Keratinocyte (primary cell): Measurements from ENCODE around the gene GRK5. TPM values are rescaled to one million over a fixed set of nuclear protein-coding genes. Genes with fewer than 3 reads are reported as not detected.

Experiments
- DNase-seq: peaks from one replicate; pipeline ENCODE4 v3.0.0-alpha.2; 2011; ENCODE audit warnings: low read depth, missing footprints, low spot score
- FAIRE-seq: peaks from 2 replicates; lab custom pipeline; 2011; peaks lifted over from hg19 to GRCh38; lab: Jason Lieb, UNC
- H2AFZ ChIP-seq: 2 replicates; pipeline ENCODE4 v1.6.0; 2012; ENCODE audit warnings: low read length, control low read depth, inconsistent platforms; ENCODE audit not compliant: control insufficient read depth
- H3K27ac ChIP-seq: 2 replicates; pipeline ENCODE4 v1.5.1; 2011; ENCODE audit warnings: low read length; ENCODE audit not compliant: control insufficient read depth, insufficient read depth
- H3K27me3 ChIP-seq: 3 replicates; pipeline ENCODE4 v1.6.0; 2011; ENCODE audit warnings: low read length; ENCODE audit not compliant: control insufficient read depth, insufficient read depth; ENCODE audit errors: extremely low read depth
- H3K36me3 ChIP-seq, 2 experiments: 2 replicates in 1 of 2; 3 replicates in 1 of 2; pipeline ENCODE4 v1.5.1; 2011; ENCODE audit warnings: low read length in 2 of 2, mild to moderate bottlenecking in 1 of 2; ENCODE audit not compliant: control insufficient read depth in 2 of 2, insufficient read depth in 2 of 2; ENCODE audit errors: extremely low read depth in 1 of 2
- H3K4me1 ChIP-seq: 3 replicates; pipeline ENCODE4 v1.5.1; 2011; ENCODE audit warnings: low read length; ENCODE audit not compliant: control insufficient read depth, insufficient read depth; ENCODE audit errors: extremely low read depth
- H3K4me2 ChIP-seq: 3 replicates; pipeline ENCODE4 v1.6.0; 2011; ENCODE audit warnings: low read depth, low read length; ENCODE audit not compliant: control insufficient read depth, insufficient read depth; ENCODE audit errors: extremely low read depth
- H3K4me3 ChIP-seq, 3 experiments: fragments of 200-600 bp in 1 of 3; sonication (generic) in 1 of 3; 2 replicates in 2 of 3; 3 replicates in 1 of 3; pipeline ENCODE4 v1.5.1; 2011 to 2016; ENCODE audit warnings: low read length in 3 of 3, mild to moderate bottlenecking in 3 of 3, control low read depth in 2 of 3, inconsistent platforms in 1 of 3, low read depth in 1 of 3, mixed read lengths in 1 of 3, mixed run types in 1 of 3, moderate library complexity in 1 of 3; ENCODE audit not compliant: control insufficient read depth in 2 of 3, insufficient read depth in 2 of 3; ENCODE audit errors: extremely low read depth in 1 of 3
- H3K79me2 ChIP-seq: 2 replicates; pipeline ENCODE4 v1.6.0; 2012; ENCODE audit warnings: low read length; ENCODE audit not compliant: control insufficient read depth, insufficient read depth
- H3K9ac ChIP-seq: 3 replicates; pipeline ENCODE4 v1.6.0; 2011; ENCODE audit warnings: low read length; ENCODE audit not compliant: control insufficient read depth, insufficient read depth; ENCODE audit errors: extremely low read depth
- H3K9me1 ChIP-seq: 3 replicates; pipeline ENCODE4 v1.6.0; 2011; ENCODE audit warnings: low read length; ENCODE audit not compliant: control insufficient read depth, insufficient read depth; ENCODE audit errors: extremely low read depth
- H3K9me3 ChIP-seq: 2 replicates; pipeline ENCODE4 v1.5.1; 2012; ENCODE audit warnings: low read depth, low read length; ENCODE audit not compliant: control insufficient read depth
- H4K20me1 ChIP-seq: 3 replicates; pipeline ENCODE4 v1.6.0; 2011; ENCODE audit warnings: low read length; ENCODE audit not compliant: control insufficient read depth, insufficient read depth; ENCODE audit errors: extremely low read depth
- EZH2 ChIP-seq: IDR thresholded peaks from one replicate; pipeline ENCODE4 v1.6.1; 2012; ENCODE audit warnings: inconsistent platforms, mild to moderate bottlenecking, low read length, moderate library complexity
- dilution Hi-C: fragments of 300-500 bp; cut with MboI; formaldehyde crosslinking; loops from one replicate; pipeline ENCODE4 v1.7.0; 2020; ENCODE audit warnings: low sequenced_read_pairs; ENCODE audit not compliant: extremely low pct_ligation_motif_present
- polyA plus RNA-seq, 5 experiments: library from polyadenylated mRNA; depleted of rRNA in 3 of 5; stranded (reverse) in 3 of 5; stranded (forward) in 1 of 5; unstranded in 1 of 5; fragments of >200 nt; gene quantifications; 1 replicate in 1 of 5; 2 replicates in 3 of 5; 3 replicates in 1 of 5; pipeline versions ENCODE4 v1.2.1 to v1.2.3, GENCODE V29; 2011 to 2012; ENCODE audit warnings: missing spikeins in 2 of 5, low read depth in 1 of 5, low replicate concordance in 1 of 5
- TF ChIP-seq, protein P1 (sequence below), 3 experiments: IDR thresholded peaks in 1 of 3; conservative IDR thresholded peaks in 1 of 3; optimal IDR thresholded peaks in 1 of 3; 2 replicates in 2 of 3; 3 replicates in 1 of 3; pipeline versions ENCODE3 to v1.5.1; 2011; ENCODE audit warnings: low read length in 3 of 3, mild to moderate bottlenecking in 3 of 3, moderate library complexity in 2 of 3, control low read depth in 1 of 3, inconsistent platforms in 1 of 3; ENCODE audit not compliant: insufficient read depth in 2 of 3; ENCODE audit errors: extremely low read depth in 1 of 3

Gene GRK5
- polyA plus RNA-seq, 1 donor (not counting 4 experiments of a cell fraction or from before 2014, with no cell fraction given) = 7.6 TPM

DNA sequence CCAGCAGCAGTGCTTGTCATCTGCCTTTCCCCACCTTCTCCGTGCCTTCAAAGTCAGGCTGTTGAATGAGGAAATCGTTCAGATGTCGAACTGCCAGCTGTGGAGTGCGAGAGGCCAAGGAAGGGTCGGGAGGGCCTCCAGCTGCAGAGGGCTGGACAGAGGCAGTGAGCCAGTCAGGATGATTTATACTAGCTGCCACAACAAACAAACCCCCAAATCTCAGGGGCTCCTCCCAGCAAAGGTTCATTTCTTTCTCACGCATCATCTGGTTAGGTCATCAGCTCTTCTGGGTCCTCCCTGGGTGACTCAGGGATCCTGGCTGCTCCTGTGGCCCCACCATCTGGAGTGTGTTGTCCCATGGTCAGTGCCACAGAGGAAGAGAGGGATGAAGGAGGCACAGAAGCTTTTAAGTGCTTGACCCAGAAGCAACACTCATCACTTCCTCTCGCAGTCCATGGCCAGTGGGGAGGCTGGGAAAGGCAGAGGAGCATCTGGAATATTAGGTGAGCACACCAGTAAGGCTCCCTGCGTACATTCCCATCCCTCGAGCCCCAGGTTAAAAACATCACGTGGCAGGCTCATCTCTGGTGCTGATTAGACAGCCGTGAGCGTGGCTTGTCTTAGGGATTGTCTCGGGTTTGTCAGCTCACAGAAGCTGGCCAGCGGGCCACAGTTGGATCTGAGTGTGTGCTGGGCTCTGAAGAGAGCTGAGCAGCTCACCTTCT is 194.5 kb downstream of the GRK5 start:
- Histone ChIP-seq H4K20me1 (no peaks in the 10 kb centered on the region), H3K36me3 (peaks cover 0 to 3% of the 10 kb centered on the region in 2 experiments), H3K79me2 (no peaks in the 10 kb centered on the region), H3K27ac (no peak overlapping the region), H2AFZ (no peak overlapping the region), H3K4me3 (no peak overlapping the region), H3K9me1 (no peaks in the 10 kb centered on the region), H3K4me2 (no peak overlapping the region), H3K27me3 (no peaks in the 10 kb centered on the region), H3K9me3 (no peaks in the 10 kb centered on the region), H3K4me1 (peaks cover 7% of the 10 kb centered on the region), H3K9ac (no peak overlapping the region)
- TF ChIP-seq, protein P1, sequence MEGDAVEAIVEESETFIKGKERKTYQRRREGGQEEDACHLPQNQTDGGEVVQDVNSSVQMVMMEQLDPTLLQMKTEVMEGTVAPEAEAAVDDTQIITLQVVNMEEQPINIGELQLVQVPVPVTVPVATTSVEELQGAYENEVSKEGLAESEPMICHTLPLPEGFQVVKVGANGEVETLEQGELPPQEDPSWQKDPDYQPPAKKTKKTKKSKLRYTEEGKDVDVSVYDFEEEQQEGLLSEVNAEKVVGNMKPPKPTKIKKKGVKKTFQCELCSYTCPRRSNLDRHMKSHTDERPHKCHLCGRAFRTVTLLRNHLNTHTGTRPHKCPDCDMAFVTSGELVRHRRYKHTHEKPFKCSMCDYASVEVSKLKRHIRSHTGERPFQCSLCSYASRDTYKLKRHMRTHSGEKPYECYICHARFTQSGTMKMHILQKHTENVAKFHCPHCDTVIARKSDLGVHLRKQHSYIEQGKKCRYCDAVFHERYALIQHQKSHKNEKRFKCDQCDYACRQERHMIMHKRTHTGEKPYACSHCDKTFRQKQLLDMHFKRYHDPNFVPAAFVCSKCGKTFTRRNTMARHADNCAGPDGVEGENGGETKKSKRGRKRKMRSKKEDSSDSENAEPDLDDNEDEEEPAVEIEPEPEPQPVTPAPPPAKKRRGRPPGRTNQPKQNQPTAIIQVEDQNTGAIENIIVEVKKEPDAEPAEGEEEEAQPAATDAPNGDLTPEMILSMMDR (optimal IDR thresholded peaks at IDR 0.05 in 1 of 3, IDR thresholded peaks at IDR 0.05 in 1 of 3, conservative IDR thresholded peaks at IDR 0.05 in 1 of 3; ENCODE audit: extremely low read depth in 1 of 3, insufficient read depth in 2 of 3, low read length in 3 of 3) = no peak
- no peak for TF ChIP-seq EZH2
- DNase-seq (no peak), FAIRE-seq (peak; percentile 41)
- dilution Hi-C loops = loop anchor here (25.0 kb wide), 1 partner anchor 190 kb away; the partner anchor contains the start of gene GRK5

DNA sequence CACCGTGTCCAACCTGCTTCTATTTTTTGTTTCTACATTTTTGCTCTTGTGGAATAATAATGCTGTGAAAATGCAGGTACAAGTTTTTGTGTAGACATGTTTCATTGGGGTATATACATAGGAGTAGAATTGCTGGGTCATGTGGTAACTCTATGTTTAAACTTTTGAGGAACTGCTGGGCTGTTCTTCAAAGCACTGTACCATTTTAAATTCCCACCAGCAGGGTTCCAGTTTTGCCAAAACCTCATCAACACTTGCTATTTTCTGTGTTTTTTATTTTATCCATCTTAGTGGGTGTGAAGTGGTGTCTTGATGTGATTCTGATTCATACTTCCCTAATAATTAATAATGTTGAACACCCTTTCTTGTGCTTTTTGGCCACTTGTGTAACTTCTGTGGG is 196.6 kb downstream of the GRK5 start:
- dilution Hi-C loops = loop anchor here (25.0 kb wide), 1 partner anchor 192 kb away; the partner anchor contains the start of gene GRK5
- no peaks in the 10 kb centered on the region for H3K79me2 ChIP-seq
- TF ChIP-seq, protein P1 (optimal IDR thresholded peaks at IDR 0.05 in 1 of 3, IDR thresholded peaks at IDR 0.05 in 1 of 3, conservative IDR thresholded peaks at IDR 0.05 in 1 of 3; ENCODE audit: extremely low read depth in 1 of 3, insufficient read depth in 2 of 3, low read length in 3 of 3) = no peak
- TF ChIP-seq EZH2 = no peak
- H3K9me3 ChIP-seq = no peaks in the 10 kb centered on the region
- H2AFZ ChIP-seq = no peak overlapping the region
- H3K4me1 ChIP-seq = peaks cover 7% of the 10 kb centered on the region
- H3K4me2 ChIP-seq = no peak overlapping the region
- H3K36me3 ChIP-seq = peaks cover 0 to 1% of the 10 kb centered on the region in 2 experiments
- H4K20me1 ChIP-seq = no peaks in the 10 kb centered on the region
- no peaks in the 10 kb centered on the region for H3K27me3 ChIP-seq
- DNase-seq (no peak), FAIRE-seq (no peak)
- no peak overlapping the region for H3K27ac ChIP-seq
- no peak overlapping the region for H3K9ac ChIP-seq
- H3K9me1 ChIP-seq = no peaks in the 10 kb centered on the region
- H3K4me3 ChIP-seq = no peak overlapping the region
